ENCODE measurements around the gene PPP1R1A.

The PPP1R1A gene

GRCh38 chr12:54535474-54535873 lies 53.0 kb downstream of the PPP1R1A start:
- no peak for DNase-seq (ENCODE audit: low spot score)

- DNase-seq (ENCODE audit: low spot score), result no peak
Observed at GRCh38 chr12:54529581-54529980, 58.9 kb downstream of the PPP1R1A start.
